ENCODE results near the gene PPIB.
A peak's percentile ranks its signal among the peaks of the same experiment; 100 is the strongest.
"Not testable (repeated sequence)": the region's sequence is repeated elsewhere in the genome, so short reads cannot be mapped to it uniquely, and the experiment has no call there.

The PPIB gene

DNA sequence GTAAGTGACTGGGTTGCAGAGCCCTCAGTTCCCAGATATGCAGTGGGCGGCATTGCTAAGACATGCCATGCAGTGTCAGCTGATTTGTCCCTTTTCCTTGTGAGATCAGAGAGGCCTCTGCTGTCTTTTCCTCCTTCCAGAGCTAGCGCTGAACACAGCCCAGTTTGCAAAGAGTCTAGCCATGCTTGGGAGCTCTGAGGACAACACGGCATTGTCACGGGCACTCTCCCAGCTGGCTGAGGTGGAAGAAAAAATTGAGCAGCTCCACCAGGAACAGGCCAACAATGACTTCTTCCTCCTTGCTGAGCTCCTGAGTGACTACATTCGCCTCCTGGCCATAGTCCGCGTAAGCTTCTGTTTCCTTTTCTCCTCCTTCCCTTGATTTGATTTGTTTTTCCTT is 31.3 kb downstream of the PPIB start:
- FAIRE-seq, result no peak
- no peak for DNase-seq (ENCODE audit: insufficient read length, low spot score)
- no peak for TF ChIP-seq POLR2AphosphoS5 (IDR thresholded peaks at IDR 0.05; ENCODE audit: low read depth, low read length)
- no peak for TF ChIP-seq POLR2A (IDR thresholded peaks at IDR 0.05; ENCODE audit: low read depth, low read length)
- no peak for TF ChIP-seq SPI1 (IDR thresholded peaks at IDR 0.05; ENCODE audit: low read depth, low read length)
- no peak for TF ChIP-seq TAF1 (IDR thresholded peaks at IDR 0.05; ENCODE audit: low read depth, low read length)
- TF ChIP-seq POU2F2 (IDR thresholded peaks at IDR 0.05; ENCODE audit: low read depth, low read length), result no peak
- no peak for TF ChIP-seq PAX5 (IDR thresholded peaks at IDR 0.05; ENCODE audit: insufficient read depth, low read length, severe bottlenecking)

DNA sequence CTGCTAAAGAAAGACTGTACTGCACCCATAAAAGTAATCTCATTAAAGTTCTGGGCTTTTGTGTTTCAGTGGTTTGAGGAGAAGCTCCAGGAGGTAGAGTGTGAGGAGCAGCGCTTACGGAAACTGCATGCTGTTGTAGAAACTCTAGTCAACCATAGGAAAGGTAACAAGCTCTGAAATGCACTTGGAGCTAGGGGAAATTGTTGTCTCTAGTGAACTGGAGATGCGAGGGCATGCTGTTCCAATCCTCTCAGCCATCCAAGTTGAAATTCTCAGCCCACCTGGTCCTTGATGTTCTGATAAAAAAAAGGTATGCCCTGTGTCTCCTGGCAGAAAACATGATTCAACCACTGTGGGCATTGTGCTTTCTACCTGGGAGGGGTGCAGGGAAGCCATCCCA is 32.7 kb downstream of the PPIB start:
- DNase-seq (ENCODE audit: insufficient read length, low spot score) (no peak), FAIRE-seq (no peak)
- no peak for TF ChIP-seq POU2F2 (IDR thresholded peaks at IDR 0.05; ENCODE audit: low read depth, low read length)
- no peak for TF ChIP-seq SPI1 (IDR thresholded peaks at IDR 0.05; ENCODE audit: low read depth, low read length)
- no peak for TF ChIP-seq PAX5 (IDR thresholded peaks at IDR 0.05; ENCODE audit: insufficient read depth, low read length, severe bottlenecking)

DNA sequence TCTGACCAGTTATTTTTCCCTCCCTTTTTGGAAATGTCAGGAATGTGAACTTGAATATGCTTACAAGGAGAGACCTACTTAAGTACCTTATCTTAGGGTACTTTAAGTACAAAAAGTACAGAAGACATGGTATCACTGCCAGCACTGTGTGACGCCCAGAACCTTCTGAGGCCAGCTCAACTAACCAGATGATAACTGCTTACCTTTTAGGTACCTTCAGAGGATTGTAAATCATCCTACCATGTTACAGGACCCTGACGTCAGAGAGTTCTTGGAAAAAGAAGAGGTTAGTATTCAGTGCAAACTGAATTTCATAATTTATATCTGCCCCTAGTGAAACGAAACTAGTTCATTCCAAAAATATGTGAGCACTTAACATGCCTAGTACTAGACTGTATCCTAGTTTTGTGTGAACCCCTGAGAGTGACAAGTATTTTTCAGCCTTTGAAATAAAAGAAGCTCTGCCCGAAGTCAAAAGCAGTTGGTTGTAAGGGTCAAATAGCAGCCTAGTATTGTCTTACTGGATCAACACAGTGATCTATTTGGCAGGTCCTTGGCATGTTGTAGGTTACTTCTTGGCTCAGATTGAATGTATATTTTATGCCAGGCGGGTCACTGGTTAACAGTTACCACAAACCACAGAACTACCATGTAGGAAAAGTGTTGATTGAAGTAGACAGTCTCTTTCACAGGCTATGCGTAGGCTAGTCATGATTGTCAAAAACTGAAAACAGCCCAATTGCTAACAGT is 35.1 kb downstream of the PPIB start:
- FAIRE-seq, result no peak
- TF ChIP-seq POLR2AphosphoS5 (IDR thresholded peaks at IDR 0.05; ENCODE audit: low read depth, low read length) (no peak), POU2F2 (IDR thresholded peaks at IDR 0.05; ENCODE audit: low read depth, low read length) (no peak), PAX5 (IDR thresholded peaks at IDR 0.05; ENCODE audit: insufficient read depth, low read length, severe bottlenecking) (no peak), SPI1 (IDR thresholded peaks at IDR 0.05; ENCODE audit: low read depth, low read length) (no peak), POLR2A (IDR thresholded peaks at IDR 0.05; ENCODE audit: low read depth, low read length) (no peak), TAF1 (IDR thresholded peaks at IDR 0.05; ENCODE audit: low read depth, low read length) (no peak)
- no peak for DNase-seq (ENCODE audit: insufficient read length, low spot score)

DNA sequence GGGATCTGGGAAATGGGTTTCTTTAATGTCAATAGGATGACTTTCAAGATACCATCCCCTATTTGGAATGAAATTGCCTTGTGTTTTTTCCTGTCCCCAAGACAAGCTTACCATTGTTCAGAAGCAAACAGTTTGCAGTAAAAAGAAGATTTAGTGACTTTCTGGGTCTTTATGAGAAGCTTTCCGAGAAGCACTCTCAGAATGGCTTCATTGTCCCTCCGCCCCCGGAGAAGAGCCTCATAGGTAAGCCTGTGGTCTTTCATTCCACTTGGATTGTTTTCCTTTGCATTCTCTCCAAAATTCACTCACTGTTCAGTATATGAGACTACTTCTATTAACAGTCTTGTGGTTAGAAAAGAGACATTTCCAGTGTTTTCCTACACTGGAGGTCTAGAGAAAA is 36.8 kb downstream of the PPIB start:
- no peak for DNase-seq (ENCODE audit: insufficient read length, low spot score)
- no peak for FAIRE-seq
- TF ChIP-seq PAX5 (IDR thresholded peaks at IDR 0.05; ENCODE audit: insufficient read depth, low read length, severe bottlenecking) (no peak), POU2F2 (IDR thresholded peaks at IDR 0.05; ENCODE audit: low read depth, low read length) (no peak), SPI1 (IDR thresholded peaks at IDR 0.05; ENCODE audit: low read depth, low read length) (no peak), POLR2A (IDR thresholded peaks at IDR 0.05; ENCODE audit: low read depth, low read length) (no peak), POLR2AphosphoS5 (IDR thresholded peaks at IDR 0.05; ENCODE audit: low read depth, low read length) (no peak), TAF1 (IDR thresholded peaks at IDR 0.05; ENCODE audit: low read depth, low read length) (no peak)

DNA sequence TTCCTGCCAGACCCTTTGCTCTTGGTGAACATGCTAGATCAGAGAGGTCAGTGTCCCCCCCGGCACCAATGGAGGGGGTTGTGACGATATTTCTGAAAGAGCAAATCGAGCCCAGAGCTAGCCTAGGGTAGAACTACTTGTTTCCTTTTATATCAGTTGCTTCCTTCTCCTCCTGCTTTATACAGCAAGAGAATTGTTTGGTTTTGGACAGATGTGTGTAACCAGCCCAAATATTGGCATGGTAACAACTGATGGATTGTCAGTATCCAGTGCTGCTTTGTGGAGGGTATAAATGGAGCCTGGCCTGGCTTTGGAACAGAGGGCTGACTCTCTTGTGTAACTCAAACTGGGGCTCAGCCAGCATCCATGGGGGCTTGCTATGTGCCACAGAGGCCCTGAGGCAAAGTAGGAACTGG is 39.9 kb downstream of the PPIB start:
- no peak for FAIRE-seq
- no peak for DNase-seq (ENCODE audit: insufficient read length, low spot score)
- TF ChIP-seq PAX5 (IDR thresholded peaks at IDR 0.05; ENCODE audit: insufficient read depth, low read length, severe bottlenecking), result no peak
- TF ChIP-seq POU2F2 (IDR thresholded peaks at IDR 0.05; ENCODE audit: low read depth, low read length), result no peak
- no peak for TF ChIP-seq POLR2AphosphoS5 (IDR thresholded peaks at IDR 0.05; ENCODE audit: low read depth, low read length)
- no peak for TF ChIP-seq TAF1 (IDR thresholded peaks at IDR 0.05; ENCODE audit: low read depth, low read length)
- TF ChIP-seq POLR2A (IDR thresholded peaks at IDR 0.05; ENCODE audit: low read depth, low read length), result no peak
- no peak for TF ChIP-seq SPI1 (IDR thresholded peaks at IDR 0.05; ENCODE audit: low read depth, low read length)

DNA sequence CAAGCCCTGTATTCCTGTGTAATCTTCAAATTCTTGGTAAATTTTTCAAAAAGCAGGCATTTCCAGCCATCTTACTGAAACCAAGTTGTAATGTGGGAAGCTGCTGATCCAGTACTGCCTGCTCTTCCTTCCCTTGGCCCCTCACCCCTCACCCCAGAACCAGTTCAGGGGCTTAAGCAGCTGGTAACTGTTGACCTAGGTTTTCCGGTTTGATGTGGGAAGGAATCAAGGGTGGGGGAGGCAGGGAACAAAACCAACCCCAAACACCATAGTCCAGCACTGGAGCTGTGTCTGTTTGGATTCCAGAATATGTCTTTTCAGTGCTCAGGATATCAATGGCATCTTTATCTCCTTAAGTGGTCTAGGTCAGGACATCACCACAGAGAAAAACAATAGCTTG is 40.4 kb downstream of the PPIB start:
- DNase-seq (ENCODE audit: insufficient read length, low spot score) (no peak), FAIRE-seq (no peak)

DNA sequence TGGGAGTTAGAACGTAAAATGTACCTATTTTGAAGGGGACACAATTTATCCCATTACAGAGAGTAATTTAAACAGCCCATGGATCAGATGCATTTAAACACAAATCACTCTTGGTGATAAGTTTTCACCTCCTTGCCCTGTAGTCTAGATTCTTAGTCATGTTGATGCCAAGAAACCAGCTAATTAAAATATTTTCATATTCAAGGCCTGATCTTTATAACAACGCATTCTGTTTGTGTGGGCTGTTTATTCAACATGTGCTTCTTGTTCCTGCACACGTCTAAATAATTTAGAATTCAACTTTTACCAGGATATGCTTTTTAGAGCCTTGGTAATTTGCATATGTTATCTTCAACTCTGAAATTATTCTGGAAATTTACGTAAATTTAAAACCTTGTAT is 41.2 kb downstream of the PPIB start:
- no peak for FAIRE-seq
- TF ChIP-seq POU2F2 (IDR thresholded peaks at IDR 0.05; ENCODE audit: low read depth, low read length), result no peak
- no peak for TF ChIP-seq PAX5 (IDR thresholded peaks at IDR 0.05; ENCODE audit: insufficient read depth, low read length, severe bottlenecking)
- TF ChIP-seq TAF1 (IDR thresholded peaks at IDR 0.05; ENCODE audit: low read depth, low read length), result no peak
- TF ChIP-seq POLR2AphosphoS5 (IDR thresholded peaks at IDR 0.05; ENCODE audit: low read depth, low read length), result no peak
- TF ChIP-seq POLR2A (IDR thresholded peaks at IDR 0.05; ENCODE audit: low read depth, low read length), result no peak
- no peak for TF ChIP-seq SPI1 (IDR thresholded peaks at IDR 0.05; ENCODE audit: low read depth, low read length)
- DNase-seq (ENCODE audit: insufficient read length, low spot score), result no peak

More for the DNA sequence above, 40.4 kb downstream of the PPIB start:
- TF ChIP-seq POU2F2 (IDR thresholded peaks at IDR 0.05; ENCODE audit: low read depth, low read length) (no peak), POLR2AphosphoS5 (IDR thresholded peaks at IDR 0.05; ENCODE audit: low read depth, low read length) (no peak), POLR2A (IDR thresholded peaks at IDR 0.05; ENCODE audit: low read depth, low read length) (no peak), SPI1 (IDR thresholded peaks at IDR 0.05; ENCODE audit: low read depth, low read length) (no peak), PAX5 (IDR thresholded peaks at IDR 0.05; ENCODE audit: insufficient read depth, low read length, severe bottlenecking) (no peak), TAF1 (IDR thresholded peaks at IDR 0.05; ENCODE audit: low read depth, low read length) (no peak)

DNA sequence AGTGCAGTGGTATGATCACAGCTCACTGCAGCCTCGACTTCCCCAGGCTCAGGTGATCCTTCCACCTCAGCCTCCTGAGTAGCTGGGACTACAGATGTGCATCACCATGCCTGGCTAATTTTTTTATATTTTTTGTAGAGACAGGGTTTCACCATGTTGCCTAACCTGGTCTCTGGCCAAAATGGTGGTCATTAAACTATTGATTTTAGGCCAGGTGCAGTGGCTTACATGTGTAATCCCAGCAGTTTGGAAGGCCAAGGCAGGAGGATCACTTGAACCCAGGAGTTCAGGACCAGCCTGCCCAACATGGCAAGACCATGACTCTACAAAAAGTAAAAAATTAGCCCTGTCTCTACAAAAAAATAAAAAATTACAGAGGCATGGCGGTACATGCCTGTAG is 42.5 kb downstream of the PPIB start:
- FAIRE-seq; DNase-seq (ENCODE audit: insufficient read length, low spot score): not testable (repeated sequence)

DNA sequence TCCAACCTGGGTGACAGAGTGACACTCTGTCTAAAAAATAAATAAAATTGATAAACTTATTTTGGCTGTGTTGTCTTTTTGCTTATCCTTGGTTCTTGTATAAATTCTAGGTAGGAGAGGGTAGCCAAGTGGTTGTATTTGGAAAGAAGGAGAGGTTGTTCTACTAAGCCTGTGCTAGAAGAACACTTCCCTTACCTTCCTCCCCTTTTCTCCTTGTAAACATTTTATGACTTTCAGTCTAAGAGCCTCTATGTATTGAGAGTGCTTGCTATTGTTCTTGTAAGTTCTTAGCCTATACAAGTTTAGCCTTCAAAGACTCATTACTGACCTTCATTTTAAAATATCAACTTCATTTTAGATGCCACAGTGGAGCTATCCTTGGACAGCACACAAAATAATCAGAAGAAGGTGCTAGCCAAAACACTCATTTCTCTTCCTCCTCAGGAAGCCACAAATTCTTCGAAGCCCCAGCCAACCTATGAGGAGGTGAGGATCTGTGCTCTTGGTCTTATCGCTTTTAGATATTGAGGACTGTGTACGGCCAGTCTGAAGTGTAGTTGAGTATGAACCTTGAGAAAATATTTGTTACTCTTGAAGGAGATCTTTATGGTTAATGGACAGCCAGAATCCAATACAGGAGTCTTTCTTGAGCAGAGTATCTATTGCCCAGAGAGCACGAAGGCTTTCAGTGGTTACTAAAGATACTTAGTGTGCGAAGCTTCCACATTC is 44.9 kb downstream of the PPIB start:
- FAIRE-seq, result no peak
- TF ChIP-seq POLR2A (IDR thresholded peaks at IDR 0.05; ENCODE audit: low read depth, low read length) (no peak), TAF1 (IDR thresholded peaks at IDR 0.05; ENCODE audit: low read depth, low read length) (no peak), SPI1 (IDR thresholded peaks at IDR 0.05; ENCODE audit: low read depth, low read length) (no peak), POU2F2 (IDR thresholded peaks at IDR 0.05; ENCODE audit: low read depth, low read length) (no peak), POLR2AphosphoS5 (IDR thresholded peaks at IDR 0.05; ENCODE audit: low read depth, low read length) (no peak), PAX5 (IDR thresholded peaks at IDR 0.05; ENCODE audit: insufficient read depth, low read length, severe bottlenecking) (no peak)
- no peak for DNase-seq (ENCODE audit: insufficient read length, low spot score)

DNA sequence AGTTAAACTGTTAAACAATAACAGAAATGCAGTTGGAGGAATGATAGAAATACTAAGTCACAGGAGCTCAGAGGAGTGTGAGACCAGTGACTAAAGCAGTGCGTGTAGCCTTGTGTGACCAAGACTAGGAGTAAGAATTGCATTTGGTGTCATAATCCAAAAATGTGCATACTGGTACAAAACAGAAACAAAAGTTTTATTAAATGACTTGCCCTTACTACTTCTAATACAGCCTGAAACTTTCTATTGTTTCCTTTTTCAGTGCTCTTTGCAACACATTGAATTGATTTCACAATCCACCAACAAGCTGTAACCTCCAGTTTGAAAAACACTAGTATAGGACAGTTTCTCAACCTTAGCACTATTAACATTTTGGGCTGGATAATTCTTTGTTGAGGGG is 49.9 kb downstream of the PPIB start:
- DNase-seq (ENCODE audit: insufficient read length, low spot score) (no peak), FAIRE-seq (peak; percentile 26)
- no peak for TF ChIP-seq POU2F2 (IDR thresholded peaks at IDR 0.05; ENCODE audit: low read depth, low read length)
- TF ChIP-seq POLR2A (IDR thresholded peaks at IDR 0.05; ENCODE audit: low read depth, low read length), result no peak
- TF ChIP-seq PAX5 (IDR thresholded peaks at IDR 0.05; ENCODE audit: insufficient read depth, low read length, severe bottlenecking), result peak; percentile 73

Measured in GM12891 (cell line).